Ascending aorta (tissue), 2 donors: Measurements from ENCODE around the gene UST. TPM values are rescaled to one million over a fixed set of nuclear protein-coding genes. Genes with fewer than 3 reads are reported as not detected.

Source experiments
- DNase-seq, 2 donors: peaks; one replicate each; pipeline ENCODE4 v3.0.0-alpha.2; 2019; ENCODE audit warnings: low spot score in 2 of 2
- H3K27ac ChIP-seq, 2 donors: fragments of 200-600 bp; sonication (generic); one replicate each; pipeline ENCODE4 v1.5.1; 2016 to 2017; ENCODE audit warnings: mild to moderate bottlenecking in 1 of 2
- H3K27me3 ChIP-seq: fragments of 200-600 bp; sonication (generic); one replicate; pipeline ENCODE4 v1.5.1; 2017
- H3K36me3 ChIP-seq, 2 donors: fragments of 200-600 bp; sonication (generic); one replicate each; pipeline ENCODE4 v1.5.1; 2016
- H3K4me1 ChIP-seq, 2 donors: fragments of 200-600 bp; sonication (generic); one replicate each; pipeline ENCODE4 v1.5.1; 2016 to 2017; ENCODE audit warnings: mild to moderate bottlenecking in 1 of 2
- H3K4me3 ChIP-seq, 2 donors: fragments of 200-600 bp; sonication (generic); one replicate each; pipeline ENCODE4 v1.5.1; 2016 to 2017; ENCODE audit warnings: mild to moderate bottlenecking in 1 of 2
- H3K9me3 ChIP-seq, 2 donors: fragments of 200-600 bp; sonication (generic); one replicate each; pipeline ENCODE4 v1.5.1; 2016
- CTCF ChIP-seq, 3 experiments: fragments of 200-600 bp in 2 of 3; fragments of 450-650 bp in 1 of 3; sonication (generic) in 2 of 3; IDR thresholded peaks; one replicate each; pipeline ENCODE4 v1.5.1; 2016 to 2019; ENCODE audit warnings: antibody characterized with exemption in 3 of 3, mild to moderate bottlenecking in 1 of 3, moderate library complexity in 1 of 3
- intact Hi-C: fragments of 100-400 bp; cut with DNase I; formaldehyde crosslinking; loops from one replicate; pipeline ENCODE4 v1.15.1; 2023
- total RNA-seq: library from RNA; depleted of rRNA; stranded (reverse); fragments of >200 nt; gene quantifications from one replicate; pipeline ENCODE4 v1.1.0, GENCODE V29; 2016

The UST gene
- total RNA-seq, 1 donor from 2014 or later: 27.0 TPM

GRCh38 chr6:149016716-149017115, 269.9 kb downstream of the UST start:
- Histone ChIP-seq H3K27ac (no peak overlapping the region), H3K36me3 (peaks cover 6 to 18% of the 10 kb centered on the region in 2 donors), H3K4me3 (no peak overlapping the region), H3K9me3 (no peaks in the 10 kb centered on the region), H3K4me1 (no peaks in the 10 kb centered on the region), H3K27me3 (no peaks in the 10 kb centered on the region)
- TF ChIP-seq CTCF (IDR thresholded peaks at IDR 0.05): no peak
- no peak for DNase-seq
- intact Hi-C loops: no loop called here

DNA sequence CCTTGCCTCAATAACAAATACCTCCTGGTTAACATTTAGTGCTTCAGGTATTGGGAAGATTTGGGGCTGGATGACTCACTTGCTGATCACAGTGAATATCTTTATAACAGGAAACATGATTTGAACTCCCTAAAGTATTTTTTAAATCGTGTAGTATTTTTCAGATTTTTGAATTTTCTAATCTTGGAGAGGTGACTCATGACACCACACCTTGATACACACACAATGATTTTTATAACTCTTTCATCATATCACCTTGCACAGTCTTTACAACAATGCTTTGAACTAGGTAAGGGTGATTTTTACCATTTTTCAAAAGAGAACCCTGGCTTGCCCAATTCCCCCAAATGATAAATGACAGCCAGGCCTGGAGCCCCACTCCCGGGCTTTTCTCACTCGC, 273.5 kb downstream of the UST start:
- no peaks in the 10 kb centered on the region for H3K9me3 ChIP-seq
- H3K36me3 ChIP-seq: peaks cover 6 to 27% of the 10 kb centered on the region in 2 donors
- H3K4me3 ChIP-seq: no peak overlapping the region
- no peak overlapping the region for H3K27ac ChIP-seq
- H3K4me1 ChIP-seq: no peaks in the 10 kb centered on the region
- intact Hi-C loops: no loop called here
- no peaks in the 10 kb centered on the region for H3K27me3 ChIP-seq
- no peak for DNase-seq
- no peak for TF ChIP-seq CTCF (IDR thresholded peaks at IDR 0.05)

- Histone ChIP-seq H3K27ac (no peak overlapping the region), H3K9me3 (no peaks in the 10 kb centered on the region), H3K27me3 (no peaks in the 10 kb centered on the region), H3K4me1 (peaks cover 0 to 5% of the 10 kb centered on the region in 2 donors), H3K4me3 (no peak overlapping the region), H3K36me3 (peaks cover 6 to 24% of the 10 kb centered on the region in 2 donors)
- no peak for TF ChIP-seq CTCF (IDR thresholded peaks at IDR 0.05)
- no peak for DNase-seq
- intact Hi-C loops: no loop called here
These were observed 277.5 kb downstream of the UST start for GRCh38 chr6:149024361-149024760.

- Histone ChIP-seq H3K27me3 (no peaks in the 10 kb centered on the region), H3K27ac (no peak overlapping the region), H3K4me1 (peaks cover 0 to 5% of the 10 kb centered on the region in 2 donors), H3K4me3 (no peak overlapping the region), H3K36me3 (peaks cover 6 to 17% of the 10 kb centered on the region in 2 donors), H3K9me3 (no peaks in the 10 kb centered on the region)
- intact Hi-C loops: loop anchor here (1.0 kb wide), 1 partner anchor 447 kb away; no protein-coding TSS in a partner anchor
- no peak for TF ChIP-seq CTCF (IDR thresholded peaks at IDR 0.05)
- no peak for DNase-seq
These were observed 278.2 kb downstream of the UST start for GRCh38 chr6:149025061-149025460.

DNA sequence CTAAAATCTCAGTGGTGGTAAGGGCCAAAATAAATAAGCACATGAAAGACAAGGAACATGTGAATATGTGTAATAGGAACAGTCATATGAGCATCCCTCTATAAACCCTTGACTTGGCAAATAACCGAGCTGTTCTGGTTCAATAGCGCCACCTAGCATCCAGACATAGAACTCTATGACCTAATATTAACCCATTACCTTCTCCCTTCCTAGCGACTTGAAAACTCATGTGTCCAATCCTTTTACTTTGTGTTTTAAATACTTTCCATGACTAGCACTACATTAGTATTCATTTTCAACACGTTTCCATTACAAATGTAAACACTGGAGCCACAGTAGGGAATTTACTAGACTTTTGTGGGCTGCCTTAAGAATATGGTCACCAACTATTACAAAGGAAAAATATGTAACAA, 279.7 kb downstream of the UST start:
- no peak overlapping the region for H3K4me3 ChIP-seq
- no peak for DNase-seq
- peaks cover 0 to 5% of the 10 kb centered on the region in 2 donors for H3K4me1 ChIP-seq
- H3K9me3 ChIP-seq: no peaks in the 10 kb centered on the region
- no peaks in the 10 kb centered on the region for H3K27me3 ChIP-seq
- peaks cover 0 to 10% of the 10 kb centered on the region in 2 donors for H3K36me3 ChIP-seq
- peak; percentile 46 to 53 (median 53) for TF ChIP-seq CTCF (IDR thresholded peaks at IDR 0.05)
- intact Hi-C loops: no loop called here
- no peak overlapping the region for H3K27ac ChIP-seq

GRCh38 chr6:149027484-149027883, 280.7 kb downstream of the UST start:
- intact Hi-C loops: no loop called here
- H3K27ac ChIP-seq: no peak overlapping the region
- H3K27me3 ChIP-seq: no peaks in the 10 kb centered on the region
- H3K36me3 ChIP-seq: peaks cover 0 to 3% of the 10 kb centered on the region in 2 donors
- H3K4me3 ChIP-seq: no peak overlapping the region
- no peak for DNase-seq
- peaks cover 3 to 8% of the 10 kb centered on the region in 2 donors for H3K4me1 ChIP-seq
- TF ChIP-seq CTCF (IDR thresholded peaks at IDR 0.05): no peak
- H3K9me3 ChIP-seq: no peaks in the 10 kb centered on the region
